HepG2 (cell line): ENCODE measurements around the gene SMPD2. TPM values are rescaled to one million over a fixed set of nuclear protein-coding genes. Genes with fewer than 3 reads are reported as not detected.

Source experiments
- FOXA3 ChIP-seq: IDR thresholded peaks from 2 replicates; pipeline ENCODE4 v1.6.1; 2016; ENCODE audit warnings: missing genetic modification reagents, missing compliant biosample characterization
- FOXC1 ChIP-seq: sonication (generic); formaldehyde crosslinking; IDR thresholded peaks from 2 replicates; pipeline ENCODE4 v1.8.0; 2022; ENCODE audit warnings: mild to moderate bottlenecking, missing genetic modification reagents, borderline replicate concordance
- HDAC1 ChIP-seq: sonication (generic); formaldehyde crosslinking; IDR thresholded peaks from 2 replicates; pipeline ENCODE4 v1.5.1; 2020; ENCODE audit warnings: mild to moderate bottlenecking, missing genetic modification reagents
- MATR3 ChIP-seq: sonication (generic); formaldehyde crosslinking; IDR thresholded peaks from 2 replicates; pipeline ENCODE4 v1.4.0; 2020; ENCODE audit warnings: missing genetic modification reagents
- MLXIP ChIP-seq: sonication (generic); formaldehyde crosslinking; IDR thresholded peaks from 2 replicates; pipeline ENCODE4 v1.9.0; 2021; ENCODE audit warnings: missing genetic modification reagents, borderline replicate concordance
- NONO ChIP-seq, 2 experiments: fragments of 450-650 bp in 1 of 2; sonication (generic) in 1 of 2; formaldehyde crosslinking in 1 of 2; IDR thresholded peaks in 1 of 2; conservative IDR thresholded peaks in 1 of 2; 2 replicates each; pipeline versions ENCODE4 v1.6.1 to v1.8.0; 2017 to 2022; ENCODE audit warnings: mild to moderate bottlenecking in 1 of 2, missing genetic modification reagents in 1 of 2, moderate library complexity in 1 of 2
- POGZ ChIP-seq: sonication (generic); formaldehyde crosslinking; IDR thresholded peaks from 2 replicates; pipeline ENCODE4 v1.4.0; 2020; ENCODE audit warnings: mild to moderate bottlenecking, missing genetic modification reagents
- SOX6 ChIP-seq, 2 experiments: fragments of 450-650 bp in 1 of 2; sonication (generic) in 1 of 2; formaldehyde crosslinking in 1 of 2; IDR thresholded peaks; 2 replicates each; pipeline versions ENCODE4 v1.4.0 to v1.6.1; 2017 to 2020; ENCODE audit warnings: antibody characterized with exemption in 1 of 2, mild to moderate bottlenecking in 1 of 2, missing genetic modification reagents in 1 of 2
- SRY ChIP-seq: sonication (generic); formaldehyde crosslinking; IDR thresholded peaks from 2 replicates; pipeline ENCODE4 v1.8.0; 2022; ENCODE audit warnings: mild to moderate bottlenecking, missing genetic modification reagents
- ZBTB10 ChIP-seq: sonication (generic); formaldehyde crosslinking; IDR thresholded peaks from 2 replicates; pipeline ENCODE4 v1.4.0; 2020; ENCODE audit warnings: missing genetic modification reagents, borderline replicate concordance
- ZNF407 ChIP-seq: sonication (generic); formaldehyde crosslinking; IDR thresholded peaks from one replicate; pipeline ENCODE4 v1.5.1; 2020; ENCODE audit warnings: mild to moderate bottlenecking, missing genetic modification reagents; ENCODE audit errors: not compliant biosample characterization
- ZNF672 ChIP-seq: sonication (generic); formaldehyde crosslinking; IDR thresholded peaks from 2 replicates; pipeline ENCODE4 v1.8.1; 2022; ENCODE audit warnings: missing genetic modification reagents
- ZNF7 ChIP-seq: IDR thresholded peaks from 2 replicates; pipeline ENCODE4 v1.6.1; 2016; ENCODE audit warnings: missing biosample characterization, missing genetic modification reagents
- polyA plus RNA-seq, 8 experiments: library from polyadenylated mRNA; depleted of rRNA in 3 of 8; stranded (reverse) in 7 of 8; unstranded in 1 of 8; fragments of >200 nt; fragmentation: Illumina TruSeq in 4 of 8; extraction: Trizol in 4 of 8; gene quantifications; 2 replicates each; pipeline versions ENCODE4 v1.2.1 to v1.2.3, GENCODE V29; 2011 to 2016; ENCODE audit warnings: low read depth in 4 of 8, missing spikeins in 1 of 8, mixed read lengths in 1 of 8; ENCODE audit not compliant: insufficient read depth in 1 of 8
- total RNA-seq, 5 experiments: library from RNA; depleted of rRNA; stranded (reverse); fragments of >200 nt; fragmentation: Illumina TruSeq; extraction: Trizol; gene quantifications; 2 replicates each; pipeline ENCODE4 v1.2.3, GENCODE V29; 2016; ENCODE audit warnings: low read depth in 1 of 5

The SMPD2 gene
- total and polyA plus RNA-seq, 2 of the 13 experiments (the other 11 are each of a cell fraction or from before 2014, with no cell fraction given), result 5.9 to 10.6 TPM

- no peak for TF ChIP-seq NONO (IDR thresholded peaks at IDR 0.05)
- no peak for TF ChIP-seq NONO (CRISPR knock-in tag; conservative IDR thresholded peaks at IDR 0.05)
- TF ChIP-seq HDAC1, result no peak
- 0 out of 2 replicates have a peak, but pooled peaks have one; percentile 7 for TF ChIP-seq ZBTB10 (CRISPR knock-in tag)
- TF ChIP-seq SRY (CRISPR knock-in tag), result peak; percentile 88
- TF ChIP-seq POGZ (CRISPR knock-in tag), result peak; percentile 14; the same call in 1 of the 2 replicates
- no peak for TF ChIP-seq ZNF672
- TF ChIP-seq FOXC1 (CRISPR knock-in tag), result 0 out of 2 replicates have a peak, but pooled peaks have one; percentile 47
- TF ChIP-seq MLXIP (CRISPR knock-in tag), result 0 out of 2 replicates have a peak, but pooled peaks have one; percentile 69
- TF ChIP-seq SOX6 (IDR thresholded peaks at IDR 0.05), result no peak
- TF ChIP-seq SOX6 (CRISPR knock-in tag; IDR thresholded peaks at IDR 0.05), result peak; percentile 37
- no peak for TF ChIP-seq ZNF7 (CRISPR knock-in tag)
- TF ChIP-seq ZNF407 (CRISPR knock-in tag), result no peak
- no peak for TF ChIP-seq MATR3 (CRISPR knock-in tag)
- TF ChIP-seq FOXA3 (CRISPR knock-in tag), result 0 out of 2 replicates have a peak, but pooled peaks have one; percentile 3
Measured at GRCh38 chr6:109440331-109441068, at the start of gene SMPD2, which contains the start of gene PPIL6 (continued).
